Daoy (cell line): Measurements from ENCODE around the gene SSBP3. TPM values are rescaled to one million over a fixed set of nuclear protein-coding genes. Genes with fewer than 3 reads are reported as not detected.

ENCODE experiments used
- DNase-seq: peaks from one replicate; pipeline ENCODE4 v3.0.0-alpha.2; 2015; ENCODE audit warnings: low read depth
- total RNA-seq: library from RNA; depleted of rRNA; stranded (reverse); fragments of >200 nt; shearing (Covaris generic); gene quantifications from 2 replicates; pipeline ENCODE4 v1.2.3, GENCODE V29; 2014

Gene SSBP3
- total RNA-seq, 1 experiment from 2014 or later: 21.2 TPM

GRCh38 chr1:54371942-54372275 lies 34.3 kb downstream of the SSBP3 start:
- no peak for DNase-seq

GRCh38 chr1:54371038-54371941 lies 34.9 kb downstream of the SSBP3 start:
- no peak for DNase-seq

- no peak for DNase-seq
Observed at GRCh38 chr1:54370287-54370989, 35.8 kb downstream of the SSBP3 start.

- DNase-seq: no peak
Observed at GRCh38 chr1:54367613-54368012, 38.6 kb downstream of the SSBP3 start.

GRCh38 chr1:54365847-54366246 lies 40.3 kb downstream of the SSBP3 start:
- DNase-seq: no peak

GRCh38 chr1:54365398-54365797 lies 40.8 kb downstream of the SSBP3 start:
- DNase-seq: no peak

- no peak for DNase-seq
Observed at GRCh38 chr1:54364995-54365394, 41.2 kb downstream of the SSBP3 start.

- no peak for DNase-seq
Observed at GRCh38 chr1:54364582-54364981, 41.6 kb downstream of the SSBP3 start.

GRCh38 chr1:54363925-54364324 lies 42.3 kb downstream of the SSBP3 start:
- DNase-seq: no peak

GRCh38 chr1:54362881-54363340 lies 43.3 kb downstream of the SSBP3 start:
- no peak for DNase-seq

- DNase-seq: no peak
Observed at GRCh38 chr1:54361342-54361741, 44.9 kb downstream of the SSBP3 start.

GRCh38 chr1:54360165-54361005 lies 45.8 kb downstream of the SSBP3 start:
- no peak for DNase-seq

- DNase-seq: no peak
Observed at GRCh38 chr1:54359393-54360162, 46.6 kb downstream of the SSBP3 start.

- no peak for DNase-seq
Observed at GRCh38 chr1:54358503-54359168, 47.6 kb downstream of the SSBP3 start.

GRCh38 chr1:54357967-54358366 lies 48.2 kb downstream of the SSBP3 start:
- DNase-seq: no peak

- no peak for DNase-seq
Observed at GRCh38 chr1:54356680-54357147, 49.5 kb downstream of the SSBP3 start.

- no peak for DNase-seq
Observed at GRCh38 chr1:54355931-54356679, 50.1 kb downstream of the SSBP3 start.

- no peak for DNase-seq
Observed at GRCh38 chr1:54354899-54355298, 51.3 kb downstream of the SSBP3 start.

- DNase-seq: no peak
Observed at GRCh38 chr1:54353959-54354358, 52.2 kb downstream of the SSBP3 start.

GRCh38 chr1:54352755-54353154 lies 53.4 kb downstream of the SSBP3 start:
- DNase-seq: no peak
